Activated CD4-positive, alpha-beta T cell treated with anti-CD3 and anti-CD28 coated beads for 36 hours (primary cell): ENCODE results near the gene FSTL3. TPM values are rescaled to one million over a fixed set of nuclear protein-coding genes. Genes with fewer than 3 reads are reported as not detected.

Experiments used
- ATAC-seq: fragments of 200-7000 bp; cut with Tn5 transposase; one replicate; pipeline ENCODE4 v1.10.0; 2021; ENCODE audit warnings: mild to moderate bottlenecking, moderate library complexity
- CTCF ChIA-PET: fragments of 350-600 bp; sonication (Branson Sonifier 250); formaldehyde crosslinking; loops from one replicate; lab custom pipeline; 2021; ENCODE audit warnings: antibody characterized with exemption; lab: Charles Lee
- POLR2A ChIA-PET: fragments of 350-600 bp; sonication (Branson Sonifier 250); formaldehyde crosslinking; loops from one replicate; lab custom pipeline; 2021; ENCODE audit warnings: antibody characterized with exemption, inconsistent platforms; lab: Charles Lee
- DNase-seq: peaks from one replicate; pipeline ENCODE4 v3.0.0-alpha.2; 2020
- H3K27ac Mint-ChIP-seq: one replicate; pipeline ENCODE4 v1.8.0; 2021; ENCODE audit warnings: mixed read lengths
- H3K27me3 Mint-ChIP-seq: one replicate; pipeline ENCODE4 v1.8.0; 2021; ENCODE audit warnings: mixed read lengths
- H3K36me3 Mint-ChIP-seq: one replicate; pipeline ENCODE4 v1.8.0; 2021; ENCODE audit warnings: low read depth, mixed read lengths
- H3K4me1 Mint-ChIP-seq: one replicate; pipeline ENCODE4 v1.8.0; 2021; ENCODE audit warnings: mixed read lengths
- H3K4me3 Mint-ChIP-seq: one replicate; pipeline ENCODE4 v1.8.0; 2021; ENCODE audit warnings: mild to moderate bottlenecking, moderate library complexity, mixed read lengths
- H3K9me3 Mint-ChIP-seq: one replicate; pipeline ENCODE4 v1.8.0; 2021; ENCODE audit warnings: low read depth, mixed read lengths
- intact Hi-C, 2 experiments: fragments of 100-400 bp; cut with DNase I in 1 of 2; cut with micrococcal nuclease in 1 of 2; formaldehyde crosslinking; loops; one replicate each; pipeline versions ENCODE4 v1.14.2 to v1.15.1; 2022 to 2024; cut with DNase I, micrococcal nuclease
- total RNA-seq, 2 experiments: library from RNA; stranded (reverse); gene quantifications; one replicate each; pipeline ENCODE4 v1.2.3, GENCODE V29; 2021

The FSTL3 gene
- total RNA-seq, 2 experiments from 2014 or later: 8.5 to 10.1 TPM

- ChIA-PET POLR2A (no interaction called here), CTCF (no interaction called here)
- no peaks in the 10 kb centered on the region for H3K36me3 Mint-ChIP-seq
- H3K27ac Mint-ChIP-seq: no peak overlapping the region
- H3K4me3 Mint-ChIP-seq: peak overlapping the region; percentile 70
- intact Hi-C loops: loop anchor here in 1 of 2 experiments (1.0 kb wide), 3 partner anchors 24 to 158 kb away; partner anchors contain the start of genes PTBP1 and RNF126
- ATAC-seq: no peak
- H3K27me3 Mint-ChIP-seq: peaks cover 2% of the 10 kb centered on the region
- no peaks in the 10 kb centered on the region for H3K9me3 Mint-ChIP-seq
- no peak for DNase-seq
- peaks cover 10% of the 10 kb centered on the region for H3K4me1 Mint-ChIP-seq
Measured at GRCh38 chr19:638906-639252, 37.3 kb upstream of the FSTL3 start.

DNA sequence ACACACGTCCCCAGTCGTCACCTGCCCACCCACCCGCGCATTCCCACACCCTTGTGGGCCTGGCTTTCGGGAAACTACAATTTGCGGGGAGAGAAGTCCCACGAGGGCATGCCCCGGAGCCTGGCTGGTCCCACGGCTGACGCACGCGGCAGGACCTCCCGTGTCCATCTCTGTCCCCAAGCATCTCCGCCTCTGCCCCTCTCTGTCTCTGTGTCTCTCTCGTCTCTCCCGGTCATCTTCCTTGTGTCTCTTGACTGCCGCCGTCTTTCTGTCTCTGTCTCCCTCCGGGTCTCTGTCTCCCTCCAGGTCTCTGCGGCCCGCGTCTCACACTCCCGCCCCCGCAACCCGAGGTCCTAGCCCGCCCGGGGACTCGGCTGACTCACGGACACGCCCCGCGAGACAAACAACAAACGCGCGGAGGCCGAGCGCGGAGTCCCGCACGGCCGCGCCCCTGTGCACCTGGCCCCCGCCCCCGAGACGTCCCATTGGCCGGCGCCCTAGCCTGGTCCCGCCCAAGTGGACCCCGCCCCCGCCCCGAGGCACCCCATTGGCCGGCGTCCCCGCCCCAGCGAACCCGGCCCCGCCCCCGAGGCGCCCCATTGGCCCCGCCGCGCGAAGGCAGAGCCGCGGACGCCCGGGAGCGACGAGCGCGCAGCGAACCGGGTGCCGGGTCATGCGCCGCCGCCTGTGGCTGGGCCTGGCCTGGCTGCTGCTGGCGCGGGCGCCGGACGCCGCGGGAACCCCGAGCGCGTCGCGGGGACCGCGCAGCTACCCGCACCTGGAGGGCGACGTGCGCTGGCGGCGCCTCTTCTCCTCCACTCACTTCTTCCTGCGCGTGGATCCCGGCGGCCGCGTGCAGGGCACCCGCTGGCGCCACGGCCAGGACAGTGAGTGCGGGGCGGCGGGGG is 36.7 kb upstream of the FSTL3 start, which contains the start of gene FGF22:
FGF22 (plus strand) TSS at position 627 of the 908 bp plus-strand sequence; CDS start at position 674, 47 bp downstream.
- DNase-seq (peak; percentile 98), ATAC-seq (peak; percentile 97)
- H3K4me1 Mint-ChIP-seq: peaks cover 6% of the 10 kb centered on the region
- intact Hi-C loops: loop anchor here in 1 of 2 experiments (1.0 kb wide), 3 partner anchors 24 to 158 kb away; partner anchors contain the start of genes PTBP1 and RNF126
- ChIA-PET CTCF (no interaction called here), POLR2A (no interaction called here)
- H3K36me3 Mint-ChIP-seq: no peaks in the 10 kb centered on the region
- H3K27me3 Mint-ChIP-seq: peaks cover 2% of the 10 kb centered on the region
- no peaks in the 10 kb centered on the region for H3K9me3 Mint-ChIP-seq
- H3K4me3 Mint-ChIP-seq: peak within 1 kb of the TSS; percentile 70
- H3K27ac Mint-ChIP-seq: peak within 1 kb of the TSS; percentile 64

- Mint-ChIP-seq H3K9me3 (no peaks in the 10 kb centered on the region), H3K27ac (no peak overlapping the region), H3K4me3 (no peak overlapping the region), H3K36me3 (peaks cover 3% of the 10 kb centered on the region), H3K4me1 (peaks cover 6% of the 10 kb centered on the region), H3K27me3 (peaks cover 2% of the 10 kb centered on the region)
- intact Hi-C loops: no loop called here
- ATAC-seq: no peak
- no peak for DNase-seq
- ChIA-PET POLR2A (no interaction called here), CTCF (no interaction called here)
Measured at GRCh38 chr19:640161-640558, 36.0 kb upstream of the FSTL3 start.

- no peak overlapping the region for H3K4me3 Mint-ChIP-seq
- H3K9me3 Mint-ChIP-seq: no peaks in the 10 kb centered on the region
- peaks cover 3% of the 10 kb centered on the region for H3K36me3 Mint-ChIP-seq
- H3K4me1 Mint-ChIP-seq: peaks cover 6% of the 10 kb centered on the region
- CTCF ChIA-PET: no interaction called here
- intact Hi-C loops: no loop called here
- H3K27me3 Mint-ChIP-seq: peaks cover 2% of the 10 kb centered on the region
- H3K27ac Mint-ChIP-seq: no peak overlapping the region
- no peak for DNase-seq
- no peak for ATAC-seq
- POLR2A ChIA-PET: no interaction called here
Measured at GRCh38 chr19:640606-641189, 35.5 kb upstream of the FSTL3 start.

- peaks cover 6% of the 10 kb centered on the region for H3K4me1 Mint-ChIP-seq
- no peak overlapping the region for H3K27ac Mint-ChIP-seq
- H3K9me3 Mint-ChIP-seq: no peaks in the 10 kb centered on the region
- no peak overlapping the region for H3K4me3 Mint-ChIP-seq
- ChIA-PET POLR2A (interaction anchor here (0.6 kb wide), 1 partner anchor 9 kb away, joined by 3 read pairs; no protein-coding TSS in a partner anchor), CTCF (interaction anchor here (1.0 kb wide), 1 partner anchor 13 kb away, joined by 4 read pairs; no protein-coding TSS in a partner anchor)
- DNase-seq (no peak), ATAC-seq (no peak)
- intact Hi-C loops: no loop called here
- H3K27me3 Mint-ChIP-seq: peaks cover 2% of the 10 kb centered on the region
- H3K36me3 Mint-ChIP-seq: peaks cover 6% of the 10 kb centered on the region
Measured at GRCh38 chr19:641702-642101, 34.5 kb upstream of the FSTL3 start.

- H3K27me3 Mint-ChIP-seq: peaks cover 2% of the 10 kb centered on the region
- no peak overlapping the region for H3K4me3 Mint-ChIP-seq
- H3K27ac Mint-ChIP-seq: no peak overlapping the region
Measured at GRCh38 chr19:642767-643727, 33.1 kb upstream of the FSTL3 start.

GRCh38 chr19:643736-644135 is 32.5 kb upstream of the FSTL3 start:
- H3K27me3 Mint-ChIP-seq: peaks cover 2% of the 10 kb centered on the region
- intact Hi-C loops: no loop called here
- H3K27ac Mint-ChIP-seq: no peak overlapping the region
- CTCF ChIA-PET: no interaction called here
- no peaks in the 10 kb centered on the region for H3K9me3 Mint-ChIP-seq
- no peak for DNase-seq
- H3K36me3 Mint-ChIP-seq: peaks cover 10% of the 10 kb centered on the region
- POLR2A ChIA-PET: no interaction called here
- H3K4me3 Mint-ChIP-seq: no peak overlapping the region
- H3K4me1 Mint-ChIP-seq: peaks cover 6% of the 10 kb centered on the region
- no peak for ATAC-seq

More at GRCh38 chr19:642767-643727, 33.1 kb upstream of the FSTL3 start:
- H3K36me3 Mint-ChIP-seq: peaks cover 6% of the 10 kb centered on the region
- ChIA-PET POLR2A (interaction anchor here (0.6 kb wide), 1 partner anchor 13 kb away, joined by 4 read pairs; no protein-coding TSS in a partner anchor), CTCF (interaction anchor here (1.0 kb wide), 1 partner anchor 12 kb away, joined by 4 read pairs; no protein-coding TSS in a partner anchor)
- peaks cover 6% of the 10 kb centered on the region for H3K4me1 Mint-ChIP-seq
- no peak for DNase-seq
- ATAC-seq: no peak
- no peaks in the 10 kb centered on the region for H3K9me3 Mint-ChIP-seq
- intact Hi-C loops: no loop called here

GRCh38 chr19:644363-644762 is 31.8 kb upstream of the FSTL3 start:
- intact Hi-C loops: no loop called here
- Mint-ChIP-seq H3K4me1 (peaks cover 2% of the 10 kb centered on the region), H3K36me3 (peaks cover 12% of the 10 kb centered on the region), H3K4me3 (no peak overlapping the region), H3K27me3 (peaks cover under 1% of the 10 kb centered on the region), H3K9me3 (no peaks in the 10 kb centered on the region), H3K27ac (no peak overlapping the region)
- no peak for ATAC-seq
- DNase-seq: no peak
- ChIA-PET POLR2A (no interaction called here), CTCF (no interaction called here)

DNA sequence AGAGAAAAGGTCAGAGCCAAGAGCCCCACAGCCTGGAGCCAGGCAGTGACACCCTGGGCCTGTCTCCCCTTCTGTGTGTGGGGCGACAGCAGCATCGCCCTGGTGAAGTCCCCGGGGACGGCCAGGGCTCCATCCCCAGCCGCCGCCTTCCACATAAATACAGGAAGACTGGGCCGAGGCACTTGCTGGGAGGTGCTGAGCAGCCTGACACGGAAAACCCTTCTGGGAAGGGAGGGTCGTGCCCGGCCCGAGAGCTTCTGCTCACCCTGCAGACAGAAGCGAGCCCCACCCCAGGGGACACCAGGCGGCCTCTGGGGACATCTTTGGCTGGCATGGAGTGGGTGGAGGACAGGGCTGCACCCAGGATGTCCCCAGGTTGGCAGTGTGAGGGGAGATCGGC is 31.4 kb upstream of the FSTL3 start:
- no peak overlapping the region for H3K4me3 Mint-ChIP-seq
- H3K4me1 Mint-ChIP-seq: no peaks in the 10 kb centered on the region
- CTCF ChIA-PET: no interaction called here
- no peak for DNase-seq
- H3K27ac Mint-ChIP-seq: no peak overlapping the region
- intact Hi-C loops: no loop called here
- peaks cover 14% of the 10 kb centered on the region for H3K36me3 Mint-ChIP-seq
- no peaks in the 10 kb centered on the region for H3K27me3 Mint-ChIP-seq
- POLR2A ChIA-PET: no interaction called here
- ATAC-seq: no peak
- no peaks in the 10 kb centered on the region for H3K9me3 Mint-ChIP-seq

- CTCF ChIA-PET: interaction anchor here (0.8 kb wide), 1 partner anchor 61 kb away, joined by 3 read pairs; no protein-coding TSS in a partner anchor
Measured at GRCh38 chr19:645912-646778, 30.0 kb upstream of the FSTL3 start.

More at GRCh38 chr19:645912-646778, 30.0 kb upstream of the FSTL3 start:
- H3K4me3 Mint-ChIP-seq: no peak overlapping the region
- no peak overlapping the region for H3K27ac Mint-ChIP-seq
- peak; percentile 11 for ATAC-seq
- POLR2A ChIA-PET: no interaction called here
- peaks cover 18% of the 10 kb centered on the region for H3K36me3 Mint-ChIP-seq
- no peaks in the 10 kb centered on the region for H3K27me3 Mint-ChIP-seq
- intact Hi-C loops: no loop called here
- no peaks in the 10 kb centered on the region for H3K9me3 Mint-ChIP-seq
- H3K4me1 Mint-ChIP-seq: no peaks in the 10 kb centered on the region
- no peak for DNase-seq
